CD14-positive monocyte (primary cell): ENCODE measurements around the gene CFAP92. TPM values are rescaled to one million over a fixed set of nuclear protein-coding genes. Genes with fewer than 3 reads are reported as not detected.

ENCODE experiments used
- DNase-seq, 3 donors: peaks; one replicate each; pipeline ENCODE4 v3.0.0-alpha.2; 2011 to 2022
- H2AFZ ChIP-seq: 2 replicates; pipeline ENCODE4 v1.6.0; 2012; ENCODE audit warnings: mild to moderate bottlenecking, low read depth, low read length, inconsistent platforms; ENCODE audit not compliant: insufficient read depth, poor library complexity, severe bottlenecking
- H3K27ac ChIP-seq, 2 donors: 1 replicate in 1 of 2; 2 replicates in 1 of 2; pipeline ENCODE4 v1.5.1; 2012 to 2013; ENCODE audit warnings: low read length in 2 of 2, control low read depth in 1 of 2, inconsistent platforms in 1 of 2, low read depth in 1 of 2, mild to moderate bottlenecking in 1 of 2
- H3K27me3 ChIP-seq, 2 donors: one replicate each; pipeline versions ENCODE4 v1.6.0 to v1.6.1; 2011 to 2013; ENCODE audit warnings: low read length in 2 of 2; ENCODE audit not compliant: control insufficient read depth in 2 of 2, insufficient read depth in 2 of 2
- H3K36me3 ChIP-seq, 2 donors: replicated peaks in 1 of 2; 1 replicate in 1 of 2; 2 replicates in 1 of 2; pipeline versions ENCODE4 v1.5.1 to v1.6.1; 2012 to 2013; ENCODE audit warnings: low read length in 2 of 2, control low read depth in 1 of 2, inconsistent platforms in 1 of 2, mild to moderate bottlenecking in 1 of 2; ENCODE audit not compliant: insufficient read depth in 2 of 2, control insufficient read depth in 1 of 2
- H3K4me1 ChIP-seq, 2 donors: 1 replicate in 1 of 2; 2 replicates in 1 of 2; pipeline versions ENCODE4 v1.5.1 to v1.6.1; 2012 to 2013; ENCODE audit warnings: low read length in 2 of 2, control low read depth in 1 of 2, inconsistent platforms in 1 of 2, mild to moderate bottlenecking in 1 of 2, moderate library complexity in 1 of 2; ENCODE audit not compliant: insufficient read depth in 2 of 2, control insufficient read depth in 1 of 2
- H3K4me2 ChIP-seq: replicated peaks from 2 replicates; pipeline ENCODE3; 2012; ENCODE audit warnings: low read length, moderate library complexity, mild to moderate bottlenecking; ENCODE audit not compliant: poor library complexity, severe bottlenecking; ENCODE audit errors: extremely low read depth
- H3K4me3 ChIP-seq, 3 experiments: fragments of 200-600 bp in 1 of 3; sonication (generic) in 1 of 3; replicated peaks in 1 of 3; 1 replicate in 2 of 3; 2 replicates in 1 of 3; pipeline ENCODE4 v1.5.1; 2011 to 2013; ENCODE audit warnings: low read length in 3 of 3, mild to moderate bottlenecking in 3 of 3, control low read depth in 2 of 3, low read depth in 2 of 3, inconsistent platforms in 1 of 3, moderate library complexity in 1 of 3
- H3K79me2 ChIP-seq: 2 replicates; pipeline ENCODE4 v1.6.0; 2012; ENCODE audit warnings: mild to moderate bottlenecking, control low read depth, inconsistent platforms, low read length, moderate library complexity; ENCODE audit not compliant: insufficient read depth
- H3K9ac ChIP-seq: 2 replicates; pipeline ENCODE4 v1.6.0; 2017; ENCODE audit warnings: low read length, mild to moderate bottlenecking; ENCODE audit not compliant: insufficient read depth, poor library complexity, severe bottlenecking
- H3K9me3 ChIP-seq, 2 donors: replicated peaks in 1 of 2; 1 replicate in 1 of 2; 2 replicates in 1 of 2; pipeline versions ENCODE4 v1.5.1 to v1.6.1; 2012 to 2013; ENCODE audit warnings: low read length in 2 of 2, control low read depth in 1 of 2; ENCODE audit not compliant: control insufficient read depth in 1 of 2, insufficient read depth in 1 of 2
- H4K20me1 ChIP-seq: 2 replicates; pipeline ENCODE4 v1.6.0; 2012; ENCODE audit warnings: mild to moderate bottlenecking, low read length, control low read depth, moderate library complexity; ENCODE audit not compliant: insufficient read depth
- H3K27ac Mint-ChIP-seq, 7 donors: one replicate each; pipeline ENCODE4 v1.8.0; 2020; ENCODE audit warnings: mild to moderate bottlenecking in 7 of 7, mixed read lengths in 7 of 7, moderate library complexity in 6 of 7, inconsistent platforms in 2 of 7
- H3K27me3 Mint-ChIP-seq, 3 donors: one replicate each; pipeline ENCODE4 v1.8.0; 2021 to 2022; ENCODE audit warnings: low read depth in 3 of 3, mild to moderate bottlenecking in 3 of 3, mixed read lengths in 3 of 3, moderate library complexity in 3 of 3, inconsistent platforms in 1 of 3
- H3K36me3 Mint-ChIP-seq, 2 donors: one replicate each; pipeline ENCODE4 v1.8.0; 2020; ENCODE audit warnings: mixed read lengths in 2 of 2, inconsistent platforms in 1 of 2, mild to moderate bottlenecking in 1 of 2
- H3K4me1 Mint-ChIP-seq: one replicate; pipeline ENCODE4 v1.8.0; 2020; ENCODE audit warnings: mild to moderate bottlenecking, mixed read lengths
- H3K4me3 Mint-ChIP-seq, 2 donors: one replicate each; pipeline ENCODE4 v1.8.0; 2020; ENCODE audit warnings: mild to moderate bottlenecking in 2 of 2, mixed read lengths in 2 of 2, moderate library complexity in 1 of 2
- H3K9me3 Mint-ChIP-seq, 7 donors: one replicate each; pipeline ENCODE4 v1.8.0; 2020 to 2022; ENCODE audit warnings: mixed read lengths in 7 of 7, mild to moderate bottlenecking in 6 of 7, moderate library complexity in 6 of 7, inconsistent platforms in 2 of 7
- CTCF ChIP-seq: fragments of 200-600 bp; IDR thresholded peaks from one replicate; pipeline ENCODE4 v1.8.0; 2022; ENCODE audit warnings: antibody characterized with exemption, mild to moderate bottlenecking
- WGBS: methylation state at CpG from one replicate; pipeline ENCODE4 v1.1.5; 2013; ENCODE audit warnings: missing lambda C conversion rate; ENCODE audit not compliant: insufficient coverage; 5-methylcytosine and 5-hydroxymethylcytosine counted together
- intact Hi-C, 2 donors: fragments of 100-400 bp; cut with micrococcal nuclease; formaldehyde crosslinking; loops; one replicate each; pipeline versions ENCODE4 v1.15.0 to v1.15.1; 2023
- polyA plus RNA-seq, 3 donors: library from polyadenylated mRNA; depleted of rRNA in 1 of 3; unstranded in 2 of 3; stranded (reverse) in 1 of 3; fragments of 300-500 nt in 2 of 3; fragments of >200 nt in 1 of 3; fragmentation: Illumina TruSeq in 2 of 3; gene quantifications; 1 replicate in 2 of 3; 2 replicates in 1 of 3; pipeline ENCODE4 v1.2.3, GENCODE V29; 2012 to 2021

The CFAP92 gene
- polyA plus RNA-seq, 3 donors, result 0.12 to 0.50 (median 0.19) TPM

GRCh38 chr3:129023909-129024308 is 30.0 kb upstream of the CFAP92 start:
- no CpG with 5 or more reads among the region's 2 CpGs for WGBS
- Histone ChIP-seq H3K4me1 (peaks cover 11 to 13% of the 10 kb centered on the region in 2 donors), H3K36me3 (no peaks in the 10 kb centered on the region), H3K79me2 (no peaks in the 10 kb centered on the region), H3K27me3 (peaks cover 0 to 6% of the 10 kb centered on the region in 2 donors), H3K9ac (no peak overlapping the region), H4K20me1 (no peaks in the 10 kb centered on the region), H3K4me3 (no peak overlapping the region), H3K4me2 (no peak overlapping the region), H3K27ac (no peak overlapping the region), H2AFZ (no peak overlapping the region), H3K9me3 (no peaks in the 10 kb centered on the region)
- peaks cover 9% of the 10 kb centered on the region for H3K4me1 Mint-ChIP-seq
- DNase-seq, result no peak
- peaks cover 0 to 5% (median 0%) of the 10 kb centered on the region in 7 donors for H3K9me3 Mint-ChIP-seq
- H3K4me3 Mint-ChIP-seq, result no peak overlapping the region
- intact Hi-C loops, result no loop called here
- peaks cover 4 to 18% (median 14%) of the 10 kb centered on the region in 3 donors for H3K27me3 Mint-ChIP-seq
- no peak overlapping the region for H3K27ac Mint-ChIP-seq
- no peak for TF ChIP-seq CTCF
- no peaks in the 10 kb centered on the region for H3K36me3 Mint-ChIP-seq

GRCh38 chr3:129023008-129023358 is 29.1 kb upstream of the CFAP92 start:
- no peak overlapping the region for H3K4me2 ChIP-seq
- no peaks in the 10 kb centered on the region for H4K20me1 ChIP-seq
- Mint-ChIP-seq H3K36me3 (no peaks in the 10 kb centered on the region), H3K9me3 (peaks cover 0 to 5% (median 0%) of the 10 kb centered on the region in 7 donors), H3K4me3 (no peak overlapping the region), H3K27me3 (peaks cover 2 to 20% (median 14%) of the 10 kb centered on the region in 3 donors), H3K27ac (no peak overlapping the region), H3K4me1 (peaks cover 9% of the 10 kb centered on the region)
- H3K27me3 ChIP-seq, result peaks cover 0 to 6% of the 10 kb centered on the region in 2 donors
- no peaks in the 10 kb centered on the region for H3K79me2 ChIP-seq
- H3K9me3 ChIP-seq, result no peaks in the 10 kb centered on the region
- TF ChIP-seq CTCF, result no peak
- H3K4me3 ChIP-seq, result no peak overlapping the region
- H2AFZ ChIP-seq, result no peak overlapping the region
- no peak overlapping the region for H3K9ac ChIP-seq
- H3K27ac ChIP-seq, result no peak overlapping the region
- H3K4me1 ChIP-seq, result peaks cover 11 to 13% of the 10 kb centered on the region in 2 donors
- H3K36me3 ChIP-seq, result no peaks in the 10 kb centered on the region
- intact Hi-C loops, result no loop called here
- WGBS, result 100% methylated on average over 1 of the region's 1 CpG
- no peak for DNase-seq
